Measurements from ENCODE around the gene EDEM3.

DNA sequence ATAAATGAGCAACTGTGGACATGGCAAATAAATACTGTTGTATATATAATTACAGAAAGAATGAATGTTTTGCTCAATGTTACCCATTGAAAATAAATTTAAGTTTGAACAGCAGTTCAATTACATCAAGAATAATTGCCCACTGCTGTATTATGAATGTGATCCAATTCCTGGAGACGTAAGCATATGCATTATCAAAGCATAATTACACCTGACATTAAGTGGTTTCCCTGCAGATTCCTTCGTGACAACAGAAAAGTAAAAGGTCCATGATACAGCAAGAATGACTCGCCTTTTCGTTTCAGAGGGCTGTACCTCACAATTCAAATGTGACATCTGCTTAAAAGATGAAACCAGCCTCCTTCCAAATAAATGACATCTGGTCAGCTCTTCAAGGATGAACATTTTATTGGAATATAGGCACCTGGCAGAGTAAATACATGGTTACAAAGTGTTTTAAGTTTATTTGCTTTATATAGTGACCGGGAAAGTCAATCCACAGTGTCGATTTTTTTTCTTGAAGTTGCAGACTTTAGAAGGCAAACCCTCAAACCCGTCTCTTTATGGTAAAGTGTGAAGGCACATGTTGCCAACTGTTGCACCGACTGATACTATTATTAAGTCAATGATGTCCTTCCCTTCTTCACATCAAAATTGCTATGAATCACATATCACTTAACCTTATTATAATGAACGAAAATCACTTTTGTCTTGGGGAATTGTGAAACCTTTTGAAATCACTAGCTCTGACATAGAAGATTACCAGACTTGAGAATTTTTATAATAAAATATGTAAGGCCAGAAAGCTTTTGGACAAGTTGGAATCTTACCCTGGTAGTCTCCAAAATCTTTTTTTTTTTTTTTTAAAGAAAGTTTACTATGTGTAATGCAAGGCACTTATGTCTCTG lies 36.2 kb upstream of the EDEM3 start:
- TF ChIP-seq EZH2 (IDR thresholded peaks at IDR 0.05; ENCODE audit: low read length), result no peak
- TF ChIP-seq, protein P1, sequence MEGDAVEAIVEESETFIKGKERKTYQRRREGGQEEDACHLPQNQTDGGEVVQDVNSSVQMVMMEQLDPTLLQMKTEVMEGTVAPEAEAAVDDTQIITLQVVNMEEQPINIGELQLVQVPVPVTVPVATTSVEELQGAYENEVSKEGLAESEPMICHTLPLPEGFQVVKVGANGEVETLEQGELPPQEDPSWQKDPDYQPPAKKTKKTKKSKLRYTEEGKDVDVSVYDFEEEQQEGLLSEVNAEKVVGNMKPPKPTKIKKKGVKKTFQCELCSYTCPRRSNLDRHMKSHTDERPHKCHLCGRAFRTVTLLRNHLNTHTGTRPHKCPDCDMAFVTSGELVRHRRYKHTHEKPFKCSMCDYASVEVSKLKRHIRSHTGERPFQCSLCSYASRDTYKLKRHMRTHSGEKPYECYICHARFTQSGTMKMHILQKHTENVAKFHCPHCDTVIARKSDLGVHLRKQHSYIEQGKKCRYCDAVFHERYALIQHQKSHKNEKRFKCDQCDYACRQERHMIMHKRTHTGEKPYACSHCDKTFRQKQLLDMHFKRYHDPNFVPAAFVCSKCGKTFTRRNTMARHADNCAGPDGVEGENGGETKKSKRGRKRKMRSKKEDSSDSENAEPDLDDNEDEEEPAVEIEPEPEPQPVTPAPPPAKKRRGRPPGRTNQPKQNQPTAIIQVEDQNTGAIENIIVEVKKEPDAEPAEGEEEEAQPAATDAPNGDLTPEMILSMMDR (optimal IDR thresholded peaks at IDR 0.05 in 1 of 3, IDR thresholded peaks at IDR 0.05 in 1 of 3, conservative IDR thresholded peaks at IDR 0.05 in 1 of 3; ENCODE audit: extremely low read depth in 1 of 3, insufficient read depth in 2 of 3, low read length in 3 of 3), result no peak

All from keratinocyte (primary cell).